ENCODE measurements around the gene SEPTIN2.

- TF ChIP-seq CTCF (optimal IDR thresholded peaks at IDR 0.05 in 1 of 3, IDR thresholded peaks at IDR 0.05 in 1 of 3, conservative IDR thresholded peaks at IDR 0.05 in 1 of 3; ENCODE audit: extremely low read depth in 1 of 3, insufficient read depth in 2 of 3, low read length in 3 of 3) (no peak), EZH2 (IDR thresholded peaks at IDR 0.05; ENCODE audit: low read length) (no peak)
These were observed 43.8 kb downstream of the SEPTIN2 start for GRCh38 chr2:241359481-241360045.
